K562 (cell line): ENCODE measurements around the gene TMCC1.

Experiments
- CREB1 ChIP-seq, 2 experiments: sonication (generic) in 1 of 2; formaldehyde crosslinking in 1 of 2; IDR thresholded peaks; 2 replicates each; pipeline versions ENCODE4 v1.6.1 to v1.8.0; 2012 to 2022; ENCODE audit warnings: inconsistent platforms in 1 of 2, mild to moderate bottlenecking in 1 of 2, missing genetic modification reagents in 1 of 2, moderate library complexity in 1 of 2
- FOS ChIP-seq: IDR thresholded peaks from 3 replicates; pipeline ENCODE4 v1.6.1; 2011; ENCODE audit not compliant: insufficient read length; ENCODE audit errors: extremely low read depth
- HIVEP1 ChIP-seq: fragments of 250-450 bp; sonication (Bioruptor Pico); IDR thresholded peaks from 2 replicates; pipeline ENCODE4 v1.4.0; 2020; ENCODE audit warnings: mild to moderate bottlenecking
- KDM5B ChIP-seq: fragments of 200-600 bp; sonication (generic); IDR thresholded peaks from 2 replicates; pipeline ENCODE4 v1.6.1; 2012; ENCODE audit warnings: low read depth, mild to moderate bottlenecking, moderate library complexity, low read length, control low read depth, inconsistent platforms; ENCODE audit not compliant: insufficient replicate concordance
- KHSRP ChIP-seq: fragments of 450-650 bp; IDR thresholded peaks from 2 replicates; pipeline ENCODE4 v1.6.1; 2017
- NR2C2 ChIP-seq, 2 experiments: fragments of 200-800 bp in 1 of 2; sonication (Bioruptor generic) in 1 of 2; sonication (generic) in 1 of 2; formaldehyde crosslinking in 1 of 2; IDR thresholded peaks; 2 replicates each; pipeline versions ENCODE4 v1.6.1 to v1.8.0; 2016 to 2022; ENCODE audit warnings: mild to moderate bottlenecking in 1 of 2, missing compliant biosample characterization in 1 of 2, missing genetic modification characterization in 1 of 2, missing genetic modification reagents in 1 of 2
- TAF15 ChIP-seq: fragments of 200-400 bp; formaldehyde crosslinking; IDR thresholded peaks from 2 replicates; pipeline ENCODE4 v1.6.1; 2017; ENCODE audit warnings: mild to moderate bottlenecking, low read depth, low read length, moderate library complexity
- ZEB2 ChIP-seq: fragments of 450-650 bp; IDR thresholded peaks from 2 replicates; pipeline ENCODE4 v1.6.1; 2016
- ZFP1 ChIP-seq: fragments of 450-650 bp; formaldehyde crosslinking; IDR thresholded peaks from 2 replicates; pipeline ENCODE4 v1.4.0; 2020; ENCODE audit warnings: mild to moderate bottlenecking, mixed read lengths
- ZNF274 ChIP-seq: IDR thresholded peaks from 2 replicates; pipeline ENCODE4 v1.6.1; 2011; ENCODE audit warnings: low read depth, mild to moderate bottlenecking, low read length, moderate library complexity, borderline replicate concordance
- TF ChIP-seq, protein P1 (sequence below), 3 experiments: IDR thresholded peaks in 2 of 3; conservative IDR thresholded peaks in 1 of 3; 2 replicates each; pipeline ENCODE4 v1.5.1; 2011 to 2012; ENCODE audit warnings: low read length in 3 of 3, mild to moderate bottlenecking in 3 of 3, control low read depth in 2 of 3, improper control_type of control experiment in 1 of 3, inconsistent platforms in 1 of 3, low read depth in 1 of 3, mixed read lengths in 1 of 3, moderate library complexity in 1 of 3; ENCODE audit not compliant: insufficient read depth in 2 of 3
- TF ChIP-seq, protein P2 (sequence below), 2 experiments: fragments of 450-650 bp; formaldehyde crosslinking in 1 of 2; IDR thresholded peaks; 2 replicates each; pipeline versions ENCODE4 v1.4.0 to v1.6.1; 2014 to 2020; ENCODE audit warnings: mild to moderate bottlenecking in 2 of 2, borderline replicate concordance in 1 of 2, low read depth in 1 of 2

GRCh38 chr3:129770604-129771003, 122.9 kb downstream of the TMCC1 start:
- TF ChIP-seq ZNF274 (no peak), KDM5B (no peak), FOS (no peak), CREB1 (IDR thresholded peaks at IDR 0.05) (no peak), CREB1 (CRISPR knock-in tag; IDR thresholded peaks at IDR 0.05) (no peak), ZEB2 (no peak), TAF15 (no peak), HIVEP1 (CRISPR knock-in tag) (no peak), NR2C2 (CRISPR knock-in tag; IDR thresholded peaks at IDR 0.05) (no peak), NR2C2 (tag; IDR thresholded peaks at IDR 0.05) (no peak), ZFP1 (CRISPR knock-in tag) (no peak), KHSRP (no peak)
- TF ChIP-seq, protein P1, sequence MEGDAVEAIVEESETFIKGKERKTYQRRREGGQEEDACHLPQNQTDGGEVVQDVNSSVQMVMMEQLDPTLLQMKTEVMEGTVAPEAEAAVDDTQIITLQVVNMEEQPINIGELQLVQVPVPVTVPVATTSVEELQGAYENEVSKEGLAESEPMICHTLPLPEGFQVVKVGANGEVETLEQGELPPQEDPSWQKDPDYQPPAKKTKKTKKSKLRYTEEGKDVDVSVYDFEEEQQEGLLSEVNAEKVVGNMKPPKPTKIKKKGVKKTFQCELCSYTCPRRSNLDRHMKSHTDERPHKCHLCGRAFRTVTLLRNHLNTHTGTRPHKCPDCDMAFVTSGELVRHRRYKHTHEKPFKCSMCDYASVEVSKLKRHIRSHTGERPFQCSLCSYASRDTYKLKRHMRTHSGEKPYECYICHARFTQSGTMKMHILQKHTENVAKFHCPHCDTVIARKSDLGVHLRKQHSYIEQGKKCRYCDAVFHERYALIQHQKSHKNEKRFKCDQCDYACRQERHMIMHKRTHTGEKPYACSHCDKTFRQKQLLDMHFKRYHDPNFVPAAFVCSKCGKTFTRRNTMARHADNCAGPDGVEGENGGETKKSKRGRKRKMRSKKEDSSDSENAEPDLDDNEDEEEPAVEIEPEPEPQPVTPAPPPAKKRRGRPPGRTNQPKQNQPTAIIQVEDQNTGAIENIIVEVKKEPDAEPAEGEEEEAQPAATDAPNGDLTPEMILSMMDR (IDR thresholded peaks at IDR 0.05 in 2 of 3, conservative IDR thresholded peaks at IDR 0.05 in 1 of 3; ENCODE audit: insufficient read depth in 2 of 3, low read depth in 1 of 3, low read length in 3 of 3): no peak
- TF ChIP-seq, protein P2, sequence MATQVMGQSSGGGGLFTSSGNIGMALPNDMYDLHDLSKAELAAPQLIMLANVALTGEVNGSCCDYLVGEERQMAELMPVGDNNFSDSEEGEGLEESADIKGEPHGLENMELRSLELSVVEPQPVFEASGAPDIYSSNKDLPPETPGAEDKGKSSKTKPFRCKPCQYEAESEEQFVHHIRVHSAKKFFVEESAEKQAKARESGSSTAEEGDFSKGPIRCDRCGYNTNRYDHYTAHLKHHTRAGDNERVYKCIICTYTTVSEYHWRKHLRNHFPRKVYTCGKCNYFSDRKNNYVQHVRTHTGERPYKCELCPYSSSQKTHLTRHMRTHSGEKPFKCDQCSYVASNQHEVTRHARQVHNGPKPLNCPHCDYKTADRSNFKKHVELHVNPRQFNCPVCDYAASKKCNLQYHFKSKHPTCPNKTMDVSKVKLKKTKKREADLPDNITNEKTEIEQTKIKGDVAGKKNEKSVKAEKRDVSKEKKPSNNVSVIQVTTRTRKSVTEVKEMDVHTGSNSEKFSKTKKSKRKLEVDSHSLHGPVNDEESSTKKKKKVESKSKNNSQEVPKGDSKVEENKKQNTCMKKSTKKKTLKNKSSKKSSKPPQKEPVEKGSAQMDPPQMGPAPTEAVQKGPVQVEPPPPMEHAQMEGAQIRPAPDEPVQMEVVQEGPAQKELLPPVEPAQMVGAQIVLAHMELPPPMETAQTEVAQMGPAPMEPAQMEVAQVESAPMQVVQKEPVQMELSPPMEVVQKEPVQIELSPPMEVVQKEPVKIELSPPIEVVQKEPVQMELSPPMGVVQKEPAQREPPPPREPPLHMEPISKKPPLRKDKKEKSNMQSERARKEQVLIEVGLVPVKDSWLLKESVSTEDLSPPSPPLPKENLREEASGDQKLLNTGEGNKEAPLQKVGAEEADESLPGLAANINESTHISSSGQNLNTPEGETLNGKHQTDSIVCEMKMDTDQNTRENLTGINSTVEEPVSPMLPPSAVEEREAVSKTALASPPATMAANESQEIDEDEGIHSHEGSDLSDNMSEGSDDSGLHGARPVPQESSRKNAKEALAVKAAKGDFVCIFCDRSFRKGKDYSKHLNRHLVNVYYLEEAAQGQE (IDR thresholded peaks at IDR 0.05; ENCODE audit: borderline replicate concordance): no peak
- TF ChIP-seq, protein P2 (CRISPR knock-in tag; IDR thresholded peaks at IDR 0.05; ENCODE audit: low read depth): no peak
